ENCODE measurements around the gene ADGRG3.

ADGRG3 gene, protein sequence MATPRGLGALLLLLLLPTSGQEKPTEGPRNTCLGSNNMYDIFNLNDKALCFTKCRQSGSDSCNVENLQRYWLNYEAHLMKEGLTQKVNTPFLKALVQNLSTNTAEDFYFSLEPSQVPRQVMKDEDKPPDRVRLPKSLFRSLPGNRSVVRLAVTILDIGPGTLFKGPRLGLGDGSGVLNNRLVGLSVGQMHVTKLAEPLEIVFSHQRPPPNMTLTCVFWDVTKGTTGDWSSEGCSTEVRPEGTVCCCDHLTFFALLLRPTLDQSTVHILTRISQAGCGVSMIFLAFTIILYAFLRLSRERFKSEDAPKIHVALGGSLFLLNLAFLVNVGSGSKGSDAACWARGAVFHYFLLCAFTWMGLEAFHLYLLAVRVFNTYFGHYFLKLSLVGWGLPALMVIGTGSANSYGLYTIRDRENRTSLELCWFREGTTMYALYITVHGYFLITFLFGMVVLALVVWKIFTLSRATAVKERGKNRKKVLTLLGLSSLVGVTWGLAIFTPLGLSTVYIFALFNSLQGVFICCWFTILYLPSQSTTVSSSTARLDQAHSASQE

GRCh38 chr16:57668263-57668571 is at the start of gene ADGRG3:
TSS of gene ADGRG3 (plus strand) at chr16:57668306. CDS start at chr16:57668348, 42 bp downstream.
- Histone ChIP-seq H3K27me3 (ENCODE audit: control insufficient read depth, low read length) (peaks cover 11% of the 10 kb centered on the region; the same call in 1 of the 2 replicates), H3K79me2 (ENCODE audit: control insufficient read depth, low read length) (no peaks in the 10 kb centered on the region), H3K36me3 (ENCODE audit: control insufficient read depth, low read length) (no peaks in the 10 kb centered on the region), H3K9me2 (replicated peaks; ENCODE audit: control insufficient read depth, low read length) (no peaks in the 10 kb centered on the region), H3K4me2 (ENCODE audit: low read length) (no peak within 1 kb of the TSS), H3F3A (ENCODE audit: control insufficient read depth, insufficient read depth) (no peaks in the 10 kb centered on the region), H4K20me1 (ENCODE audit: control insufficient read depth, insufficient read depth, low read depth, low read length) (no peaks in the 10 kb centered on the region), H3K27ac (ENCODE audit: low read depth, low read length) (no peak within 1 kb of the TSS), H3K9me3 (ENCODE audit: control insufficient read depth, insufficient read depth, low read length) (no peaks in the 10 kb centered on the region), H3K4me1 (ENCODE audit: control insufficient read depth, low read length) (no peaks in the 10 kb centered on the region), H3K4me3 (ENCODE audit: low read length) (no peak within 1 kb of the TSS)
- TF ChIP-seq EZH2phosphoT487 (IDR thresholded peaks at IDR 0.05; ENCODE audit: borderline replicate concordance, low read length) = no peak
- no peak for TF ChIP-seq CTCF (IDR thresholded peaks at IDR 0.05; ENCODE audit: low read depth, low read length, poor library complexity, severe bottlenecking)

- H3K36me3 ChIP-seq (ENCODE audit: control insufficient read depth, low read length) = no peaks in the 10 kb centered on the region
- no peaks in the 10 kb centered on the region for H3K4me1 ChIP-seq (ENCODE audit: control insufficient read depth, low read length)
- H3K9me3 ChIP-seq (ENCODE audit: control insufficient read depth, insufficient read depth, low read length) = no peaks in the 10 kb centered on the region
- no peaks in the 10 kb centered on the region for H3K79me2 ChIP-seq (ENCODE audit: control insufficient read depth, low read length)
- no peaks in the 10 kb centered on the region for H3F3A ChIP-seq (ENCODE audit: control insufficient read depth, insufficient read depth)
- no peak overlapping the region for H3K27ac ChIP-seq (ENCODE audit: low read depth, low read length)
- no peak overlapping the region for H3K4me2 ChIP-seq (ENCODE audit: low read length)
- no peaks in the 10 kb centered on the region for H3K27me3 ChIP-seq (ENCODE audit: control insufficient read depth, low read length)
- no peaks in the 10 kb centered on the region for H3K9me2 ChIP-seq (replicated peaks; ENCODE audit: control insufficient read depth, low read length)
- TF ChIP-seq EZH2phosphoT487 (IDR thresholded peaks at IDR 0.05; ENCODE audit: borderline replicate concordance, low read length) = no peak
- no peak for TF ChIP-seq CTCF (IDR thresholded peaks at IDR 0.05; ENCODE audit: low read depth, low read length, poor library complexity, severe bottlenecking)
- H3K4me3 ChIP-seq (ENCODE audit: low read length) = no peak overlapping the region
- H4K20me1 ChIP-seq (ENCODE audit: control insufficient read depth, insufficient read depth, low read depth, low read length) = no peaks in the 10 kb centered on the region
Observed at GRCh38 chr16:57619133-57619605, 48.9 kb upstream of the ADGRG3 start.

- Histone ChIP-seq H4K20me1 (ENCODE audit: control insufficient read depth, insufficient read depth, low read depth, low read length) (no peaks in the 10 kb centered on the region), H3K36me3 (ENCODE audit: control insufficient read depth, low read length) (no peaks in the 10 kb centered on the region), H3K4me2 (ENCODE audit: low read length) (no peak overlapping the region), H3K9me3 (ENCODE audit: control insufficient read depth, insufficient read depth, low read length) (no peaks in the 10 kb centered on the region), H3K79me2 (ENCODE audit: control insufficient read depth, low read length) (no peaks in the 10 kb centered on the region), H3K27ac (ENCODE audit: low read depth, low read length) (no peak overlapping the region), H3K9me2 (replicated peaks; ENCODE audit: control insufficient read depth, low read length) (no peaks in the 10 kb centered on the region), H3K4me3 (ENCODE audit: low read length) (no peak overlapping the region), H3K27me3 (ENCODE audit: control insufficient read depth, low read length) (no peaks in the 10 kb centered on the region), H3K4me1 (ENCODE audit: control insufficient read depth, low read length) (no peaks in the 10 kb centered on the region), H3F3A (ENCODE audit: control insufficient read depth, insufficient read depth) (no peaks in the 10 kb centered on the region)
- TF ChIP-seq EZH2phosphoT487 (IDR thresholded peaks at IDR 0.05; ENCODE audit: borderline replicate concordance, low read length) = no peak
- no peak for TF ChIP-seq CTCF (IDR thresholded peaks at IDR 0.05; ENCODE audit: low read depth, low read length, poor library complexity, severe bottlenecking)
Observed at GRCh38 chr16:57619606-57620334, 48.3 kb upstream of the ADGRG3 start.

All from DOHH2 (cell line).